ENCODE results near the gene PUM2.
"Not testable (repeated sequence)": the region's sequence is repeated elsewhere in the genome, so short reads cannot be mapped to it uniquely, and the experiment has no call there.

The PUM2 gene

GRCh38 chr2:20350753-20351554, at the start of gene PUM2:
Gene PUM2 (minus strand): TSS chr2:20350844. CDS start chr2:20327360, 23,484 bp downstream.
- DNase-seq, result peak; percentile 95

GRCh38 chr2:20400306-20400705, 49.7 kb upstream of the PUM2 start:
- DNase-seq, result no peak

- DNase-seq, result no peak
Measured at GRCh38 chr2:20398956-20399567, 48.4 kb upstream of the PUM2 start.

- no peak for DNase-seq
Measured at GRCh38 chr2:20397811-20398447, 47.3 kb upstream of the PUM2 start.

GRCh38 chr2:20396356-20397000, 45.8 kb upstream of the PUM2 start:
- DNase-seq, result no peak

GRCh38 chr2:20393986-20394385, 43.3 kb upstream of the PUM2 start:
- no peak for DNase-seq

- no peak for DNase-seq
Measured at GRCh38 chr2:20391951-20392699, 41.5 kb upstream of the PUM2 start.

GRCh38 chr2:20390524-20391123, 40.0 kb upstream of the PUM2 start:
- DNase-seq, result no peak

GRCh38 chr2:20384953-20385352, 34.3 kb upstream of the PUM2 start:
- no peak for DNase-seq

- DNase-seq, result no peak
Measured at GRCh38 chr2:20382965-20383810, 32.5 kb upstream of the PUM2 start.

- DNase-seq, result no peak
Measured at GRCh38 chr2:20381457-20381856, 30.8 kb upstream of the PUM2 start.

- no peak for DNase-seq
Measured at GRCh38 chr2:20378891-20379519, 28.4 kb upstream of the PUM2 start.

GRCh38 chr2:20378341-20378740, 27.7 kb upstream of the PUM2 start:
- DNase-seq, result no peak

- DNase-seq, result no peak
Measured at GRCh38 chr2:20377741-20378140, 27.1 kb upstream of the PUM2 start.

- DNase-seq, result not testable (repeated sequence)
Measured at GRCh38 chr2:20374982-20375381, 24.3 kb upstream of the PUM2 start.

- DNase-seq, result no peak
Measured at GRCh38 chr2:20372896-20373640, 22.4 kb upstream of the PUM2 start.

- DNase-seq, result no peak
Measured at GRCh38 chr2:20371323-20372025, 20.8 kb upstream of the PUM2 start.

GRCh38 chr2:20370191-20370590, 19.5 kb upstream of the PUM2 start:
- DNase-seq, result no peak

- DNase-seq, result no peak
Measured at GRCh38 chr2:20369366-20369765, 18.7 kb upstream of the PUM2 start.
